Nephron (organoid): ENCODE data around the gene NES.

Experiments used
- H3K27ac Mint-ChIP-seq, 3 experiments: 2 replicates each; pipeline ENCODE4 v1.8.0; 2020; ENCODE audit warnings: mixed read lengths in 3 of 3, mild to moderate bottlenecking in 2 of 3, moderate library complexity in 1 of 3
- H3K27me3 Mint-ChIP-seq: 2 replicates; pipeline ENCODE4 v1.8.0; 2021; ENCODE audit warnings: low read depth, mild to moderate bottlenecking, moderate library complexity, mixed read lengths
- H3K36me3 Mint-ChIP-seq: 2 replicates; pipeline ENCODE4 v1.8.0; 2020; ENCODE audit warnings: low read depth, mixed read lengths
- H3K4me1 Mint-ChIP-seq: 2 replicates; pipeline ENCODE4 v1.8.0; 2020; ENCODE audit warnings: mixed read lengths
- H3K4me3 Mint-ChIP-seq, 3 experiments: 2 replicates each; pipeline ENCODE4 v1.8.0; 2020; ENCODE audit warnings: mild to moderate bottlenecking in 3 of 3, mixed read lengths in 3 of 3, moderate library complexity in 2 of 3
- H3K9me3 Mint-ChIP-seq: 2 replicates; pipeline ENCODE4 v1.8.0; 2020; ENCODE audit warnings: mixed read lengths
- CTCF ChIP-seq, 3 experiments: fragments of 200-600 bp; sonication (generic); IDR thresholded peaks; one replicate each; pipeline ENCODE4 v1.5.0; 2021; ENCODE audit warnings: antibody characterized with exemption in 3 of 3; ENCODE audit not compliant: unreplicated experiment in 3 of 3

Gene NES

DNA sequence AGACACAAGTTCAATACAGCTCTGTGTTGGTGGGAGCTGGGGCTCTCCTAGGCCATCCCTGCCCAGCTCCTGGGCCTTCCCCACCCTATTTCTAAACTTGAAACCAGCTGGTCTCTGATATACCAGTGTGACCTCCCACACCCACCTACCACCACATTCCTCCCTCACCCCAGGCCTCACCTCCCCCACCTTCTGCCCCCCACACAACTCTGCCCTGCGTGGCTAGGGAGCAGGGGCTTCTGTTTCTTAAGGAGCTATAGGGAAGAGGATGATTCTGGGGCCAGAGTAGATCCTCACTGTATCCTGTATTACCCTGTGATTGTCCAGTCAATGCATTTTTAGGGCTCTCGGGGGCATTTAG is 16.5 kb downstream of the NES start:
- no peaks in the 10 kb centered on the region for H3K36me3 Mint-ChIP-seq
- H3K27me3 Mint-ChIP-seq: peaks cover 37% of the 10 kb centered on the region
- peak overlapping the region; percentile 49 to 92 (median 78) for H3K4me3 Mint-ChIP-seq

DNA sequence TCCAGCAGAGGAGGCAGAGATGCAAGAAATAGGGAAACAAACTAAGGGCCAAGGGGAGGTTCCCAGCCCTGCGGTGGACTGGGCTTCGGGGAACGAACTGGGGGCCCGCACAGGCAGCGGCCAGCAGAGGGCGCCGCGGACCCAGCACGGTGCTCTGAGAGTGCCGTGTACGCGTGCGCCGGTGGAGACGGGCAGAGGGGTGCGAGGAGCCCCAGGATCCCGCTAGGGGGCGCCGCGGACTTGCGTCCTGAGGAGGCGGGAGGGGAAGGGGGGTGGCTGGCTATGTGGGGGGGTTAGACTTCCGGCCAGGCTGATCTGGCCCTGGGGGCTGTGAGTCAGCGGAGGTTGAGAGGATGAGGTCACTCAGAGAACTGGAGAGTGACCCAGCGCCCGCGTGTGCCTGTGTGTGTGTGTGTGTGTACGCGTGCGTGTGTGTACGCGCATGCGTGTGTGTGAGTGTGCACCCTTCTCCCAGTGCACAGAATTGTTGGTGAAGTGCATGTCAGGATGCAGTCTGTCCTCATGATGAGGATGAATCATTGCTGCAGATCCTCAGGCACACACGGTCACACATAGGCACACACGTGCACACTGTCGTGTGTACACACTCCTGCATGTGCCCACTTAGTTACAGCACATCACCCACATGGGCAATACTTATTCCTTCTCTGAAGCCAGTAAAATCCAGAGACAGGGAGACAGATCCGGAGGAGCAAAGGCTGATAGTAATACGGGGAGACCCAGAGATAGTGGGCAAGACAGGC is 17.0 kb downstream of the NES start:
- Mint-ChIP-seq H3K27me3 (peaks cover 42% of the 10 kb centered on the region), H3K9me3 (no peaks in the 10 kb centered on the region), H3K27ac (peak overlapping the region; percentile 93 to 99 (median 95)), H3K4me1 (peaks cover 67% of the 10 kb centered on the region), H3K4me3 (peak overlapping the region; percentile 71 to 92 (median 78)), H3K36me3 (no peaks in the 10 kb centered on the region)
- peak; percentile 98 to 99 (median 98) for TF ChIP-seq CTCF (IDR thresholded peaks at IDR 0.05; ENCODE audit: unreplicated experiment in 3 of 3)

More for the DNA sequence above, 16.5 kb downstream of the NES start:
- H3K4me1 Mint-ChIP-seq: peaks cover 73% of the 10 kb centered on the region
- no peak for TF ChIP-seq CTCF (IDR thresholded peaks at IDR 0.05; ENCODE audit: unreplicated experiment in 3 of 3)
- H3K27ac Mint-ChIP-seq: peak overlapping the region; percentile 93 to 99 (median 95)
- no peaks in the 10 kb centered on the region for H3K9me3 Mint-ChIP-seq

- Mint-ChIP-seq H3K27me3 (peaks cover 48% of the 10 kb centered on the region), H3K4me3 (peak overlapping the region; percentile 71 to 92 (median 78)), H3K27ac (peak overlapping the region; percentile 19 to 93 (median 59)), H3K9me3 (no peaks in the 10 kb centered on the region), H3K36me3 (no peaks in the 10 kb centered on the region), H3K4me1 (peaks cover 62% of the 10 kb centered on the region)
- no peak for TF ChIP-seq CTCF (IDR thresholded peaks at IDR 0.05; ENCODE audit: unreplicated experiment in 3 of 3)
These were observed 17.6 kb downstream of the NES start for GRCh38 chr1:156659661-156659987.

DNA sequence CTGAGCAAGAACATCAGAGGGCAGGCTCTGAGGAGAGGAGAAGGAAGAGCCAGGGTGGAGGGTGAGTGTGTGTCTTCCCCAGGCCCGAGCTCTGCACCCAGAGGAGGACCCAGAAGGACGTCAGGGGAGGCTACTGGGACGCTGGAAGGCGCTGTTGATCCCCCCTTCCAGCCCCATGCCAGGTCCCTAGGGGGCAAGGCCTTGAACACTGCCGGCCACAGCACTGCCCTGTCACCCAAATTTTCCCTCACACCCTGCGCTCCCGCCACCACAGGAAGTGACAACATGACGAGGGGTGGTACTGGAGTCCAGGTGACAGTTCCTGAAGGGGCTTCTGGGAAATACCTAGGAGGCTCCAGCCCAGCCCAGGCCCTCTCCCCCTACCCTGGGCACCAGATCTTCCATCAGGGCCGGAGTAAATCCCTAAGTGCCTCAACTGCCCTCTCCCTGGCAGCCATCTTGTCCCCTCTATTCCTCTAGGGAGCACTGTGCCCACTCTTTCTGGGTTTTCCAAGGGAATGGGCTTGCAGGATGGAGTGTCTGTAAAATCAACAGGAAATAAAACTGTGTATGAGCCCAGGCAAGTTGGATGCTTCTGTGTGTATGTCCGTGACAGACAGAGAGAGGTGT is 18.1 kb downstream of the NES start:
- no peak for TF ChIP-seq CTCF (IDR thresholded peaks at IDR 0.05; ENCODE audit: unreplicated experiment in 3 of 3)
- Mint-ChIP-seq H3K27me3 (peaks cover 54% of the 10 kb centered on the region), H3K4me3 (peak overlapping the region in 2 of 3 experiments; percentile 78 to 92), H3K27ac (peak overlapping the region; percentile 19 to 93 (median 59)), H3K9me3 (no peaks in the 10 kb centered on the region), H3K36me3 (no peaks in the 10 kb centered on the region), H3K4me1 (peaks cover 57% of the 10 kb centered on the region)

DNA sequence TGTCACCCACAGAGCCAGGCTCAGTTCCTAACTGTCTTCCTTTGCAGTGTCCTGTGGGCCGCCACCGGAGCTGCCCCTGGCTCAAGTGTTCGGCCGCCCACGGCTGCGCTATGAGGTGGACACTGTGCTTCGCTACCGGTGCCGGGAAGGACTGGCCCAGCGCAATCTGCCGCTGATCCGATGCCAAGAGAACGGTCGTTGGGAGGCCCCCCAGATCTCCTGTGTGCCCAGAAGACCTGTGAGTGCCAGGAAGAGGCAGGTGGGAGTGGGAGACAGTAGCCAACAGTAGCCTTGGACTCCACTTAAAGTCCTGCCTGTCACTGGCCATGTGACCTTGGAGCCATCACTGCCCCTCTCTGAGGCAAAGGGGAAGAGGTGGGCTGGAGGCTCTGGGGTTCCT is 18.7 kb downstream of the NES start:
- Mint-ChIP-seq H3K4me3 (peak overlapping the region in 1 of 3 experiments; percentile 22), H3K9me3 (no peaks in the 10 kb centered on the region), H3K4me1 (peaks cover 51% of the 10 kb centered on the region), H3K36me3 (no peaks in the 10 kb centered on the region), H3K27me3 (peaks cover 56% of the 10 kb centered on the region), H3K27ac (no peak overlapping the region)
- no peak for TF ChIP-seq CTCF (IDR thresholded peaks at IDR 0.05; ENCODE audit: unreplicated experiment in 3 of 3)
